Stimulated activated CD4-positive, alpha-beta T cell treated with anti-CD3 and anti-CD28 coated beads, Interleukin-4, amount 100 ng/mL, for 1 hour (primary cell): ENCODE results near the gene CCDC83.
A peak's percentile ranks its signal among the peaks of the same experiment; 100 is the strongest.
"Not testable (repeated sequence)": the region's sequence is repeated elsewhere in the genome, so short reads cannot be mapped to it uniquely, and the experiment has no call there.

Experiments
- DNase-seq: peaks from one replicate; pipeline ENCODE4 v3.0.0-alpha.2; 2020

The CCDC83 gene

DNA sequence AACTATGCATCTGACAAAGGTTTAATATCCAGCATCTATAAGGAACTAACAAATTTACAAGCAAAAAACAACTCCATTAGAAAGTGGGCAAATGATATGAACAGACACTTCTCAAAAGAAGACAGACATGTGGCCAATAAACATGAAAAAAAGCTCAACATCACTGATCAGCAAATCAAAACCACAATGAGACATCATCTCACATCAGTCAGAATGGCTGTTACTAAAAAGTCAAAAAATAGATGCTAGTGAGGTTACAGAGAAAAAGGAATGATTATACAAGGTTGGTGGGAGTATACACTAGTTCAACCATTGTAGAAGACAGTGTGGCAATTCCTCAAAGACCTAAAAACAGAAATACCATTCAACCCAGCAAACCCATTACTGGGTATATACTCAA lies 14.3 kb upstream of the CCDC83 start:
- not testable (repeated sequence) for DNase-seq

DNA sequence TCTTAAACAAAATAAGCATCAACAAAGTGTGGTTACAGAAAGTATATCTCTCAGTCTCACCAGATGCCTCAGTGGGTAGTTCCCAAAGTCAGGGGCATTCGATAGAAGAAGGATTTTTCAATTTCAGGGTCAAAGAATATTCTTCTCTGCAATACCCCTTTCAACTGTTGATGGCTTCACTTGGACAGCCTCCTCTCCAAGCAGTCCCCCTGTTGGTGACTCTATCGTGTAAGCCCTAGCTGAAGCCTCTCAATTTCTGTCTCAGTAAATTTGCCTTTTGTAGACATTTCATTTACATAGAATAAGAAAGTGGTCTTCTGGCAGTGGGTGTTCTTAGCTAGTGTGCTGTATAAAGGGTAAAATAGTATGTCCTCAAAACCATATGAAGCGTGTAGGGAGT lies 11.3 kb upstream of the CCDC83 start:
- DNase-seq, result no peak

DNA sequence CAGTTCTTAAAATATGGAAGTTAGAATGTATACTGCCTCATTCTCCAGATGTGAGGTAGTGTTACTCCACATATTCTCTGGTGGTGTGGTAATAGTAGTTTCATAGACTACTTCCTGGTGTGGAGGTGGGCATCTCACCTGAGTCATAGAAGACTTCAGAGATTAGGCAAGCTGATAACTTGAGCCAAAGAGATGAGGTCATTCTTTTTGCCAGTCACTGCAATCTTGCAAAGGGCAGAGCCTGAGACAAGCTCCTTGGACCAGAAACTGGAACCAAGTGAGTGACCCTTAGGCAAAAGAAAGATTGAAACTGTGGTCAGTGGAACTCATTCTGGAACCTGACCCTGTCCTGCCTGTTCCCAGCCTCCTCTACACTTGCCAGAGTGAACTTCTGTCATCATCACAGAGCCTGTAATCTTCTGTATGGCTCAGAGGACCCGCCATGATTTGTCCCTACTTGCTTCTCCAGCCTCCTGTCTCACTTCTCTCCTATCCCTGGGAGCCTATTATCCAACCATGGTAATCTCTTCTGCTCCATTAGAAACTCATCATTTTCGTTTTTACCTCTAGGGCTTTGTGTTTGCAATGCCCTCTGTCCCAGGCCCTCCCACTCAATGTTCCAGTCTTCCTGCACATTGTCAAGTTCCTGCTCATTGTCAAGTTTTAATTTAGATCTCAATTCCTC lies 10.6 kb upstream of the CCDC83 start:
- DNase-seq, result no peak

DNA sequence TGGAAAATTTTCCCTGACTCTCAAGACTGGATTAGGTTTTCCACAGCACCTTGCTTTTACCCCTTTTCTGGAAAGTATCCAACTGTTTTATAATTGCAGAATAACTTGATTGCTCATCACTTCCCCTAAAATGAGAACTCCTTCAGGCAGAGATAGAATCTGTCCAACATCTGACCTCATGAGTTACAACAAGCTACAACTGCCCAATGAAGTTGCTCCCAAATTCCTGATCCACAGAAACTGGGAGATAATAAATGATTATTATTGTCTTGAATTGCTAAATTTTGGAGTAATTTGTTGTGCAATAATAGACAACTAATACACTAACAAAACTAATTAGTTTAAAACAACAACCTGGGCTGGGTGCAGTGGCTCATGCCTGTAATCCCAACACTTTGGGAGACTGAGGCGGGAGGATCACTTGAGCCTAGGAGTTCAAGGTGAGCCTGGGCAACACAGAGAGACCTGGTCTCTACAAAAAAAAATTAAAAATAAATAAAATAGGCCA lies 10.0 kb upstream of the CCDC83 start:
- no peak for DNase-seq

DNA sequence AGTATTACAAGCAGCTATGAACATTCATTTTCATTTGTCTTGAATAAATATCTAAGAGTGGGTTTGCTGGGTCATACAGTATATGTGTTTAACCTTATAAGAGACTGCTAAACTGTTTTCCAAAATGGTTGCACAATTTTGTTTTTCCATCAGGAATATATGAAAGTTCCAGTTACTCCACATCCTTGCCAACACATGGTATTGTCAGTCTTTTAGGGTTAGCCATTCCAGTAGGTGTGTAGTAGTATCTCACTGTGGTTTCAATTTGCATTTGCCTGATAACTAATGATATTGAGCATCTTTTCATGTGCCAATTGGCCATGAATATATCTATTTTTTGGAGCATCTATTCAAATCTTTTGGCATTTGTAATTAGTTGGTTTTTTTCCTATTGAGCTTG lies 7.7 kb upstream of the CCDC83 start:
- DNase-seq, result no peak

DNA sequence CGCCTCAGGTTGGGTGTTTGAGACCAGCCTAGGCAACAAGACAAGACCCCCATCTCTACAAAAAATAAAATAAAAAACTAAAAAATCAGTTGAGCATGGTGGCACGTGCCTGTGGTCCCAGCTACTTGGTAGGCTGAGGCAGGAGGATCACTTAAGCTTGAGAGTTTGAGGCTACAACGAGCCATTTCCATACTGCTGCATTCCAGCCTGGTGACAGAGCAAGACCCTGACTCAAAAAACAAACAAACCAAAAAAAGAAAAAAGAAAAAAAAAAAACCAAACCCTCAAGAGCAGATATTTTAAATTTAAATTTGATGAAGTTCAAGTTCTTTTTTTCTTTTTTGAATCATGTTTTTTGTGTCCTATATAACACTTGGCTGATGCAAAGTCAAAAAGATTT lies 7.2 kb upstream of the CCDC83 start:
- DNase-seq, result no peak

DNA sequence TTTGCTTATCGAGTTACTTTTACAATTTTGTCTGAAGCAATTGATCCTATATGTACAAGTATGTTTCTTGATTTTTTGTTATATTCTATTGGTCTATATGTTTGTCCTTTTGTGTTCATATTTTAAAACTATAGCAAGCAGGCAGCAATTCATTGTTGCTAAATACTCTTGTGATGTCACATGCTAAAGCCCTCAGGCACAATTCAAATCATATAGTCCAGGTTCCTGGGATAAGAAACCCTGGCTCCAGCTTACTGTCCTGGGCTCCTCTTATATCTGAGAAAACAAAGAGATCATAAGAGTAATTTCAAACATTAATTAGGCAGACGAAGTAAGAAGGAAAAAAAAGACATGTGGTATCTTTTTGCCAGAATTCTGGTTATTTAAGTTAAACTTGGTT lies 6.6 kb upstream of the CCDC83 start:
- no peak for DNase-seq

DNA sequence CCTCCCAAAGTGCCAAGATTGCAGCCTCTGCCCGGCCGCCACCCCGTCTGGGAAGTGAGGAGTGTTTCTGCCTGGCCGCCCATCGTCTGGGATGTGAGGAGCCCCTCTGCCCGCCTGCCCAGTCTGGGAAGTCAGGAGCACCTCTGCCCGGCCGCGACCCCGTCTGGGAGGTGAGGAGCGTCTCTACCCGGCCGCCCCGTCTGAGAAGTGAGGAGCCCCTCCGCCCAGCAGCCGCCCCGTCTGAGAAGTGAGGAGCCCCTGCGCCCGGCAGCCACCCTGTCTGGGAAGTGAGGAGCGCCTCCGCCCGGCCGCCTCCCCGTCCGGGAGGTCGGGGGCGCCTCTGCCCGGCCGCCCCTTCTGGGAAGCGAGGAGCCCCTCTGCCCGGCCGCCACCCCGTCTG lies 2.4 kb upstream of the CCDC83 start:
- DNase-seq, result not testable (repeated sequence)

DNA sequence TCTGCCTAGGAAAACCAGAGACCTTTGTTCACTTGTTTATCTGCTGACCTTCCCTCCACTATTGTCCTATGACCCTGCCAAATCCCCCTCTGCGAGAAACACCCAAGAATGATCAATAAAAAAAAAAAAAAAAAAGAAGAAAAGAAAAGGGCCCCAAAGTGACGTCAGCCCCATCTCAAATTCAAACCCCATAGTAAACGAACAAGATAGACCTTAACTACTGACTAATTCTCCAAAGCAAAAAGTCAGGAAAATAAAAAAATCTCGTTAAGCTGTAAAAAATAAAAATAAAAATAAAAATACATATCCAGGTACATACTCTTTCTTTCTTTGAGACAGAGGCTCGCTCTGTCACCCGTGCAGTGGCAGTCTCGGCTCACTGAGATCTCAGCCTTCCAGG lies 1.6 kb upstream of the CCDC83 start:
- not testable (repeated sequence) for DNase-seq

DNA sequence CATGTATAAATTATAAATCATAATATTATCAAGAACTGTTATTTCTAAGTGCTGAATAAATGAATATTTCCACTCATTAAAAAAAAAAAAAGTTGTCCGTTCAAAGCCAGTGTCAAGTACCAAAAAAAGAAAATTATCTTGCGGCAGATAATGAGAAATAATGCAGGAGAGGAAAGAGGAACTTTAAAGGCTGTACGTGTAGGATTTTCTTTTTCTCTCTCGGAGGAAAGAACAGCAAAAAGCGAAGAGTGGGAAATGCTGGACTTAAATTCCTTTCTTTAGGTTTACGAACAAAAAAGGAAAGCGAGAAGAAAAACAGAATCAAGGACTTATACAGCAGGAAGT lies 999 bp upstream of the CCDC83 start:
- no peak for DNase-seq

DNA sequence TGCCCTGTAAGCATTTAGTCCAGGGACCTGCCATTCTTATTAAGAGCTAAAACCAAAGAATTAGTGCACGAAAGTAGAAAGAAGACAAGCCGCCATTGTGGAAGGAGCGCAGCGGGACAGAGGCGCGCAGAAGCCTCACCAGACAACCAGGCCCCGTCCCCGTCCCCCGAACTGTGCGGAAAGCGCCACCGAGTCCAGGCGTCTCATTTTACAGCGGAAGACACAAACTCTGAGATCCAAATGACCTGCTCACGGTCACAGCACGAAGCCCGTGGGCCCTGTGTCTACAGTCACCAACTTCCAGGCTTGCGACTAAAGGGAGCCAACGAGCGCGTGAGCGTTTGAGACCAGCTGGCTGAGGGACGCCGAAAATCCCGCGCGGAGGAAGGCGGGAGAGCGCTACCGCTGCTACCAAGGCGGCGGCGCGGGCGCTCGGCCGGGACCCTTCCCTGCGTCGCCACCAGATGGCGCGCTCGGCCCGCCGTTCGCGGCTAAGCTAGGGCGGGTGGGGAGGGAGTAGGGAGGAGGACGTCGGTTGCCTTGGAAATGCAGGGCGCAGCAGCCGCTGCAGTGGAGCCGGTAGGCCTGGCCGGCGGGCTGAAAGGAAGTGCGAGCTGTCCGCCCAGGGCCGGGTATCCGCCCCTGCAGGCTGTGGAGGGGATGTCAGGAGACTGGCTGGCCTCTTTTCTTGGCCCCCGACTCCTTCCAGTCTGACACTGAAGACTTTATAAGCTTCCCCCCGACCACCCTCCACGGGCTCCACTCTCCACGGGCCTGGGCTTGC lies 434 bp upstream of the CCDC83 start:
- peak; percentile 89 for DNase-seq

DNA sequence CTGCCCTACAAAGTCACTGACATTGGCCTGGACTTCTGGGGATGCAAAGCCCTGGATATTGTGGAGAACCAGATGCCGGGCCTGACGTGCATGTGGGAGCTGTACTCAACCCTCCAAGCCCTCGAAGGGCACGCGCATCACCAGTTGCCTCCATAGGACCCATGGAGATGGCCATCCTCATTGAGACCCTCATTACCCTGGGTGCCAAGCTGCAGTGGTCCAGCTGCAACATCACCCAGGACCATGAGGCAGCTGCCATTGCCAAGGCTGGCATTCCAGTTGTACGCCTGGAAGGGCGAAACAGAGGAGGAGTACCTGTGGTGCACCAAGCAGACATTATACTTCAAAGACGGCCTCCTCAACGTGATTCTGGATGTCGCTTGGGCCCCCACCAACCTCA lies 1.9 kb downstream of the CCDC83 start:
- DNase-seq, result no peak

DNA sequence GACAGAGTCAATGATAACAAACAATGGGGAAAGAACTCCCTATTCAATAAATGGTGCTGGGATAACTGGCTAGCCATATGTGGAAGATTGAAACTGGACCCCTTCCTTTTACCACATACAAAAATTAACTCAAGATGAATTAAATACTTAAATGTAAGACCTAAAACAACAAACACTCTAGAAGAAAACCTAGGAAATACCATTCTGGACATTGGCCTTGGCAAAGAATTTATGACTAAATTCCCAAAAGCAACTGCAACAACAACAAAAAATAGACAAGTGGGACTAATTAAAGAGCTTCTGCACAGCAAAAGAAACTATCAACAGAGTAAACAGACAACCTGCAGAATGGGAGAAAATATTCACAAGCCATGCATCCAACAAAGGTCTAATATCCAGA lies 4.4 kb downstream of the CCDC83 start:
- not testable (repeated sequence) for DNase-seq

DNA sequence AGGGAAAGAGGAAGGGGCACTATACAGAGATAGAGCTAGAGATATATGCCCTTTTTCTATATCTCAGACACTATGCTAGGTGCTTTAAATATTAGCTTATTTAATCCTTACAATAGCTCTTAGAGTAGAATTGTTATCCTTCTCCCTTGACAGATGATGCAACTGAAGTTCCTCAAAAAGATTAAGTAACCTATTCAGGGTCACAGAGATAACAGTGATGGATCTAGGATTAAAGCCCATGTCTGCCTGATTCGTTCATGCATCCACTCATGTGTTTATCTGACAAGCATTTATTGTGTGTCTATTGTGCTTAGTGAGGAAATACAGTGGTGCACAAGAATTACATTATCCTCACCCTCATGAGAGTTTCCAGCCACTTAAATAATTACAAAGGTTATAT lies 8.7 kb downstream of the CCDC83 start:
- DNase-seq, result no peak

DNA sequence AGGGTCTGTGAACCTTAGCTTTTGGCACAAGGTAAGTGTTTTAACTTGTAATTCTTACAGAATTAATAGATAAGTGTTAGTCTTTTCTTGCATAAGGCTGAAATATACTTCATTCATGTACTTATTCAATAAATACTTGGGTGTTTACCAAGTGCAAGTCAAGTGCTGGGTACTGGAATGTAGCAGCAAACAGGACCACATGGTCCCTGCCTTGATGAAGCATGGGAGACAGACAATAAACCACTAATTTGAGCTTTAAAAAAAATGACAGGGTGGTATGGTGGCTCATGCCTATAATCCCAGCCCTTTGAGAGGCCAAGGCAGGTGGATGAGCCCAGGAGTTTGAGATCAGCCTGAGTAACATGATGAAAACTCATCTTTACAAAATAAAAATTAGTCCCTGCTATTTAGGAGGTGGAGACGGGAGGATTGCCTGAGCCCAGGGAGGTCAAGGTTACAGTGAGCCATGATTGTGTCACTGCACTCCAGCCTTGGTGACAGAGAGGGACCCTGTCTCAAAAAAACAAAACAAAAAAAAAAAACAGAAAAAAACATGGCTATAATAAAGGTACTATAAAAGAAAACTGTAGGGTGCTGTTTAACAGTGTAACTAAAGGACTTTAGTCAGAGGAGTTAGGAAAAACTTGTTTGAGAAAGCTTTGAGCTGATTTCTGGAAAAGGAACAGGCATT lies 11.1 kb downstream of the CCDC83 start:
- DNase-seq, result no peak

DNA sequence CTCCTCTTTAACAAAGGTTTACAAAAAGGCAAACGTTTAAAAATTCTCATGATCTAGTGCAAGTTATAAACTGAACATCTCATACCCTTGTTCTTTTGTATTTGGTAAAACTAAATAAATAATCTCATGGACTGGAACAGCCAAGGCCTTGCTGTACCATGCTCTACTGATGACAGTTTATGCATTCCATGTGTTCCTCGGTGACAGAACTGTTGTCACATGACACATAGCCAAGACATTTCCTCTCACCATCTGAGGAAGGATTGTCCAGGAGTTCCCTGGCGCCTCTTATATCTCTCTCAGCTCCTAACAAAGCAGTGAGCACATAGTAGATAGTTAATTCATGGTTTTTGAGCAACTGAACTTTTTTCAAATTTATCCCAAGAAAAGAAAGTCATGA lies 12.6 kb downstream of the CCDC83 start:
- no peak for DNase-seq

DNA sequence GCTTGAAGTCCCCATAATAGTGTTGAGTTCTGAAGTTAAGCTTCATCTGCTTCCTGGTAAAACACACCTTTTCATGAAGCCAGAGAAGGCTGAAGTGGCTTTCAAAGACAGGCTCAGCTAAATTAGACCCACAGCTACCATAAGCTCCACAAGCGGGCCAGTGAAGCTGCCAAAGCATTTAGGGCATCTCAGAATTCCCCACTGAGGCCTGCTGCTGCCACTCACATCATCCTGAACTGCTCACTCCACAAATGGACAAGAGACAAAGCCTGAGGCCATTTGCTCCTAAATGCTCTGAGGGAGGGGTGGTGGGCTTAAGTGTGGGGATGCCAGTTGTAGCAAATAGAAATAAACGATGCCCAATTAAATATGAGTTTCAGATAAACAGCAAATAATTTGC lies 14.6 kb downstream of the CCDC83 start:
- DNase-seq, result no peak

DNA sequence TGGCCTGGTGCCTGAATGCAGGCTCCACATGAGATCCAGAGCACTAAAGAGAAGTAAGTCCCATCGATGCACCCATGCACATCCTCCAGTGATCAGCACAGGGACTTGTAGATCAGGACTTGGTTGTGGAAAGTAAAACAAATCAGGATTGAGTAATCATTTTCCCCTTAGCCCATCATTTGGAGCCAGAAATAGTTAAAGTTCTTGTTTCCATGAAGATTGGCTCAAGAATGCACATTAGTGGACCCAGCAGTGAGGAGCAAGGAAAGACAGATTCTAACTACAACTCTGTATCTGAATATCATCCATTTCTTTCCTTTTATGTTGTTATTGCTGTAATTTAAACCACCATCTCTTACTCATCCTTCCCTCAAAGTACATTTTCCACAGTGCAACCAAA lies 19.1 kb downstream of the CCDC83 start:
- DNase-seq, result no peak

DNA sequence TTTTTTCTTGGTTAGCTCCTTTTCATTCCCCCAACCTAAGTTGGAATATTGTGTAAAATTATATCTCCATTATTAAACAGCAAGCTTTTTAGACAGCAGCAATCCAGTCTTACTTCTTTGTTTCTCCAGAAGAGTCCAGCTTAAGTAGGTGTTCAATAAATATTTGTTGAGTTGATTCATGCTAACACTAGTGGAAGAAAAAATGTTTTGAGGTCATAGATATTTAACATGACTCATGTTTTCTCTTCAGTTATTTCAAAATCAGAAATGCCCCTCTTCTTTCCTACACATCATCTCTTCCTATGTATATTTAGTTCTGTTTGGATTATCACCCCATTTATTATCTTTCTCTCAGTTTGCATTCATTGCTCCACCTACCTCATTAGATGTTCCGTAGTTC lies 20.3 kb downstream of the CCDC83 start:
- no peak for DNase-seq

DNA sequence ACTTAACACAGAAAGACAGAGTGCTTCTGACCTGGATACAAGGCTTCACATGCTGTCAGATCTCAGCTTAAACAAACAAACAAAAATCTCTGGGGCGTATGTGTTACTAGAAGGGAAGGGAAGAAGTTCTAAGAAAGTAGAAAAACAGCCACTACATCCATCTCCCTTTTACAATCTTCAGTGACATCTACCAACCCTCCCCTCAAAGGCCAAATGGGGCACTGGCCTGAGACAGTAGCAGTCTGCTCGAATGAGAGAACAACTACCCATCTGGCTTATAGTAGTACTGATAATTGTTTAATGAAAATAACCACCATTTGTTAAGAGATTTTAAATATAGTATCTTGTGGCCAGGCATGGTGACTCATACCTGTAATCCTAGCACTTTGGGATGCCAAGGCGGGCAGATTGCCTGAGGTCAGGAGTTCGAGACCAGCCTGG lies 29.4 kb downstream of the CCDC83 start:
- DNase-seq, result no peak

DNA sequence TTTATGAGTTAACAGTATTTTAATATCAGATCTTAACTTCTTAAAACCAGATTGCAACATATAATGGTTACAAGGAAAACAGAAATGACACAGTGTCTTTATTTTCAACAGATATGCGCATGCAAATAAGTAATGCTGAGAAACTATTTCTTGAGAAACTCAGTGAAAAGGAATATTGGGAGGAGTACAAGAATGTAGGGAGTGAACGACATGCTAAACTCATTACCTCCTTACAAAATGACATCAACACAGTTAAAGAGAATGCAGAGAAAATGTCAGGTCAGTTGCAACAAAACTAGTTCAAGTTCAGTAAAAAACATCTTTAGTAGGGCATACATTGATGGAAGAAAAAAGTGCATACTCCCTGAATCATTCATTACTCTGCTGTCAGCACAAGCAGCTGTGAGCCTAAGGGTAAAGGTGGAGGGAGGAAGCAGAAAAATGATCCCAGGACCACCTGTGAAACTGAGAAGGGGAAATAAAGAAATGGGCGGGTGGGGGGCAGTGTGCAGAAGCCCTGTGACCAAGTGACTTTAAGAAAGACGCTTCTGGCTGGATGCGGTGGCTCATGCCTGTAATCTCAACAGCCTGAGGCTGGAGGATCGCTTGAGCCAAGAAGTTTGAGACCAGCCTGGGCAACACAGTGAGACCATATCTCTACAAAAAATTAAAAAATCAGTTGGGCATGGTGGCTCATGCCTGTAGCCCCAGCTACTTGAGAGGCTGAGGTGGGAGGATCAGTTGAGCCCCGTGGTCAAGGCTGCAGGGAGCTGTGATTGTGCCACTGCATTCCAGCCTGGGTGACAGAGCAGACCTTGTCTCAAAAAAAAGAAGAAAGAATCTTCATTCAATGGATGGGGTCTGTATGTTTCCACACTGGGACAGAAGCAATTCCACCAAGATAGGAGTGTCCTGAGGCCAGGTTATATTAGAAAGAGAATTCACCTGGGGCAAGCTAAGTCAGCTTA lies 31.2 kb downstream of the CCDC83 start:
- DNase-seq, result no peak

DNA sequence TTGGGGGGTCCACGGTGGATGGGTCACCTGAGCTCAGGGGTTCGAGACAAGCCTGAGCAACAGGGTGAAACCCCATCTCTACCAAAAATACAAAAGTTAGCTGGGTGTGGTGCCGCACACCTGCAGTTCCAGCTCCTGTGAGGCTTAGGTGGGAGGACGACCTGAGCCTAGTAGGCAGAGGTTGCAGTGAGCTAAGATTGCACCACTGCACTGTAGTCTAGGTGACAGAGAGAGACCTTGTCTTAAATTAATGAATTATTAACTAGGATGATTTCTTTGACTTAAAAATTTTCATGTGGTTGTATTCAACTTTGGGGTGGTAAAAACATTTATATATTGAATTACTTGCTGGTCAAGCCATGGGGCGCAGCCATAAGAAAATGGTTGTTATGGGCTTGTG lies 33.9 kb downstream of the CCDC83 start:
- no peak for DNase-seq
